WERI-Rb-1 (cell line): ENCODE results near the gene PSMD6.
A peak's percentile ranks its signal among the peaks of the same experiment; 100 is the strongest.

ENCODE experiments used
- DNase-seq: peaks from one replicate; pipeline ENCODE4 v3.0.0-alpha.2; 2020
- H3K27ac ChIP-seq: fragments of 250-450 bp; sonication (Bioruptor Pico); 2 replicates; pipeline ENCODE4 v1.5.1; 2020; ENCODE audit warnings: mild to moderate bottlenecking, moderate library complexity
- H3K27me3 ChIP-seq: fragments of 250-450 bp; sonication (Bioruptor Pico); 2 replicates; pipeline ENCODE4 v1.5.1; 2021; ENCODE audit warnings: mild to moderate bottlenecking, low read depth, moderate library complexity; ENCODE audit not compliant: insufficient read depth, severe bottlenecking
- H3K36me3 ChIP-seq: fragments of 250-450 bp; sonication (Bioruptor Pico); 2 replicates; pipeline ENCODE4 v1.5.1; 2020; ENCODE audit warnings: mild to moderate bottlenecking, moderate library complexity
- H3K4me3 ChIP-seq: 2 replicates; pipeline ENCODE4 v1.5.1; 2011; ENCODE audit warnings: low read depth, mild to moderate bottlenecking, control low read depth, low read length
- H3K9me3 ChIP-seq: fragments of 250-450 bp; sonication (Bioruptor Pico); 2 replicates; pipeline ENCODE4 v1.5.1; 2021; ENCODE audit warnings: mild to moderate bottlenecking, moderate library complexity; ENCODE audit not compliant: severe bottlenecking
- TF ChIP-seq, protein P1 (sequence below): IDR thresholded peaks from 2 replicates; pipeline ENCODE4 v1.5.1; 2011; ENCODE audit warnings: low read depth, mild to moderate bottlenecking, control low read depth, inconsistent platforms, low read length

The PSMD6 gene

GRCh38 chr3:64057231-64057630, 33.9 kb upstream of the PSMD6 start:
- no peak for DNase-seq
- Histone ChIP-seq H3K27ac (no peak overlapping the region), H3K9me3 (no peaks in the 10 kb centered on the region), H3K27me3 (no peaks in the 10 kb centered on the region), H3K36me3 (no peaks in the 10 kb centered on the region), H3K4me3 (no peak overlapping the region)
- TF ChIP-seq, protein P1, sequence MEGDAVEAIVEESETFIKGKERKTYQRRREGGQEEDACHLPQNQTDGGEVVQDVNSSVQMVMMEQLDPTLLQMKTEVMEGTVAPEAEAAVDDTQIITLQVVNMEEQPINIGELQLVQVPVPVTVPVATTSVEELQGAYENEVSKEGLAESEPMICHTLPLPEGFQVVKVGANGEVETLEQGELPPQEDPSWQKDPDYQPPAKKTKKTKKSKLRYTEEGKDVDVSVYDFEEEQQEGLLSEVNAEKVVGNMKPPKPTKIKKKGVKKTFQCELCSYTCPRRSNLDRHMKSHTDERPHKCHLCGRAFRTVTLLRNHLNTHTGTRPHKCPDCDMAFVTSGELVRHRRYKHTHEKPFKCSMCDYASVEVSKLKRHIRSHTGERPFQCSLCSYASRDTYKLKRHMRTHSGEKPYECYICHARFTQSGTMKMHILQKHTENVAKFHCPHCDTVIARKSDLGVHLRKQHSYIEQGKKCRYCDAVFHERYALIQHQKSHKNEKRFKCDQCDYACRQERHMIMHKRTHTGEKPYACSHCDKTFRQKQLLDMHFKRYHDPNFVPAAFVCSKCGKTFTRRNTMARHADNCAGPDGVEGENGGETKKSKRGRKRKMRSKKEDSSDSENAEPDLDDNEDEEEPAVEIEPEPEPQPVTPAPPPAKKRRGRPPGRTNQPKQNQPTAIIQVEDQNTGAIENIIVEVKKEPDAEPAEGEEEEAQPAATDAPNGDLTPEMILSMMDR: no peak

- Histone ChIP-seq H3K9me3 (no peaks in the 10 kb centered on the region), H3K27ac (no peak overlapping the region), H3K4me3 (no peak overlapping the region), H3K27me3 (no peaks in the 10 kb centered on the region), H3K36me3 (no peaks in the 10 kb centered on the region)
- no peak for DNase-seq
- TF ChIP-seq, protein P1: no peak
Observed at GRCh38 chr3:64056606-64057180, 33.4 kb upstream of the PSMD6 start.

DNA sequence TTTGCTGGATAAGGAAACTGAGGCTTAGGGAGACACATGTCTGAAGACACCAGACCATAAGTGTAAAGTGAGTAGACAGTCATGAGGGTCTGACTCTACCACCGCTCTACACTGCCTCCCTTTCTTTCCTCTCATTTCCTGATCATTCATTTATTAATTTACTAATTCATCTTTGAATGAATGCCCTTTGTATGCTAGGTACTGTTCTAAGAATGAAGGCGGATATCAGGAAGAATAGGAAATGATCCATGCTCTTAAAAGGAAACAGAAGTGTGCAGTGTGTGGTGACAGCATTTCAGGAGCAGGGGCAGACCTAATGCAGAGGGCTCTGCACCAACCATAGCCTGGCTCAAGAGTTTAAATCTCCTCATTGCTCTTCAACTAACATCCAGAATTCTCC, 31.8 kb upstream of the PSMD6 start:
- Histone ChIP-seq H3K9me3 (no peaks in the 10 kb centered on the region), H3K36me3 (no peaks in the 10 kb centered on the region), H3K27ac (no peak overlapping the region), H3K4me3 (no peak overlapping the region), H3K27me3 (no peaks in the 10 kb centered on the region)
- TF ChIP-seq, protein P1: no peak
- DNase-seq: no peak

GRCh38 chr3:64054488-64054887, 31.2 kb upstream of the PSMD6 start:
- Histone ChIP-seq H3K27me3 (no peaks in the 10 kb centered on the region), H3K9me3 (no peaks in the 10 kb centered on the region), H3K36me3 (no peaks in the 10 kb centered on the region), H3K4me3 (no peak overlapping the region), H3K27ac (no peak overlapping the region)
- TF ChIP-seq, protein P1: no peak
- no peak for DNase-seq

DNA sequence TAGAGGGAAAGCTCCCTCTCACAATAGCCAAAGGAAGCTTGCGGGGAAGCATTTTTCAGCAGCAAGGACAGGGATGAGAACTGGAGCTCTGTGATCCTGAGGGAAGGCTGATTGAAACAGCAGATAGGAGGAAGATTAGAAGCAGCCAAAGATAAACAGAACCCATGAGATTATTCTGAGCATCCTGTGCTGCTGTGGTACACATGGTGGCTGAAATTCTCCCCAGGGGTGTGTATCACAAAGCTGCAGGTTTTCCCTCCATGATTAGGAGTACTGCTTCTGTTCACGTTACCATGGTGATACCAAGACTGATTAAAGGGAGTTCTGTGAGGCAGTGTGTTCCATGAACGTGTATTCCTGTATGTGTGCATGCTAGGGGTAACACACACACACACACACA, 30.3 kb upstream of the PSMD6 start:
- Histone ChIP-seq H3K36me3 (no peaks in the 10 kb centered on the region), H3K27ac (no peak overlapping the region), H3K9me3 (no peaks in the 10 kb centered on the region), H3K27me3 (no peaks in the 10 kb centered on the region), H3K4me3 (no peak overlapping the region)
- TF ChIP-seq, protein P1: no peak
- DNase-seq: peak; percentile 16

- Histone ChIP-seq H3K27ac (no peak overlapping the region), H3K4me3 (no peak overlapping the region), H3K27me3 (no peaks in the 10 kb centered on the region), H3K9me3 (no peaks in the 10 kb centered on the region), H3K36me3 (no peaks in the 10 kb centered on the region)
- TF ChIP-seq, protein P1: no peak
- DNase-seq: no peak
Observed at GRCh38 chr3:64053117-64053516, 29.8 kb upstream of the PSMD6 start.
